ENCODE results near the gene EFTUD2. TPM values are rescaled to one million over a fixed set of nuclear protein-coding genes. Genes with fewer than 3 reads are reported as not detected.

EFTUD2 gene
- total and polyA plus RNA-seq, 9 of the 15 experiments (the other 6 are each of a cell fraction or from before 2014, with no cell fraction given) = 65.8 to 362 (median 218) TPM

DNA sequence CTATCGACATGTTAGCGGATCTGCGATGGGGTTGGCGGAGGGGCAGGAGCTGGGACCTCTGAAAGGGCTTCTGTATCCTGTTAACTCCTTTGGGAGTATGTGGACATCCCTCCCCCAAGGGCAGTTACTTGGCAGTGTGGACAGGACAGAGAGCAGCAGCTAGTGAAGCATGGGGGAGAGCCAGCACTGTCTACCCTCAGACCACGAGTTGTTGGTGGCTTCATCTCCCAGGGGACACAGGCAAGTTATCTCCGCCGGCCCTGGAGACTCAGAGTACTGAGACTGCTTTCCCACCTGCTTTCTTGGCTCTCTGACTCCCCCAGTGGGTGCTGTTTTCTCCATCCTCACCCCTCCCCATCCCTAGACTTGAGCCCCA lies 21.3 kb upstream of the EFTUD2 start:
- TF ChIP-seq THRAP3 (IDR thresholded peaks at IDR 0.05; ENCODE audit: borderline replicate concordance) = no peak
- TF ChIP-seq CREBBP (IDR thresholded peaks at IDR 0.05; ENCODE audit: low read depth, low read length) = no peak
- H3K27me3 ChIP-seq (ENCODE audit: control insufficient read depth in 2 of 2, insufficient read depth in 2 of 2, low read length in 2 of 2) = peaks cover 2 to 8% of the 10 kb centered on the region in 2 experiments; a peak in 2 of 5 replicates
- in situ Hi-C loops (cut with MboI) (loop anchor here (5.0 kb wide), 1 partner anchor 187 kb away; no protein-coding TSS in a partner anchor), intact Hi-C loops (cut with micrococcal nuclease) (loop anchor here (1.0 to 2.0 kb wide), 3 partner anchors 98 to 212 kb away; partner anchors contain the start of gene PLCD3)
- H3K4me3 ChIP-seq = no peak overlapping the region
- FAIRE-seq (no peak), ATAC-seq (no peak), DNase-seq (ENCODE audit: extremely low read depth in 1 of 4, low spot score in 3 of 4) (no peak)
- CTCF ChIA-PET (ENCODE audit: low intra/inter-chr PET ratio) = interaction anchor here (0.9 to 2.8 kb wide), 4 partner anchors 100 to 212 kb away, joined by 3 to 34 read pairs (median 7); partner anchors contain the start of gene PLCD3
- 51% methylated on average over 7 of the region's 7 CpGs for WGBS (ENCODE audit: insufficient coverage, low coverage, missing lambda C conversion rate)
- H3K27ac ChIP-seq (ENCODE audit: extremely low read depth, low read depth, low read length) = no peak overlapping the region
- H2AFZ ChIP-seq (ENCODE audit: low read depth, low read length) = no peak overlapping the region
- peak overlapping the region in 1 of 2 experiments; percentile 27; a peak in 1 of 4 replicates for H3K9ac ChIP-seq (ENCODE audit: insufficient read depth in 1 of 2, low read depth in 2 of 2, low read length in 2 of 2)
- H3K4me2 ChIP-seq (ENCODE audit: insufficient read depth, low read length) = no peak overlapping the region
- POLR2A ChIA-PET = interaction anchor here (0.7 to 1.6 kb wide), 8 partner anchors 8 to 978 kb away, joined by 3 to 6 read pairs (median 4); partner anchors contain the start of gene PPY
- no TSS peak for BruUV-seq (replicated peaks)
- no peaks in the 10 kb centered on the region for H3K9me1 ChIP-seq (ENCODE audit: control insufficient read depth, insufficient read depth, low read length)
- no peaks in the 10 kb centered on the region for H3K79me2 ChIP-seq (ENCODE audit: control insufficient read depth, insufficient read depth, low read length)
- H4K20me1 ChIP-seq (replicated peaks; ENCODE audit: control insufficient read depth, insufficient read depth, low read length) = 0 out of 2 replicates have a peak, but pooled peaks cover 10% of the 10 kb centered on the region
- no peaks in the 10 kb centered on the region for H3K9me3 ChIP-seq (replicated peaks; ENCODE audit: control insufficient read depth, insufficient read depth, low read depth, low read length)
- peaks cover 2 to 7% of the 10 kb centered on the region in 2 experiments; a peak in 4 of 5 replicates for H3K4me1 ChIP-seq (replicated peaks in 1 of 2; ENCODE audit: control insufficient read depth in 2 of 2, insufficient read depth in 2 of 2, low read length in 2 of 2)
- H3K36me3 ChIP-seq (ENCODE audit: control insufficient read depth, insufficient read depth, low read length) = no peaks in the 10 kb centered on the region

DNA sequence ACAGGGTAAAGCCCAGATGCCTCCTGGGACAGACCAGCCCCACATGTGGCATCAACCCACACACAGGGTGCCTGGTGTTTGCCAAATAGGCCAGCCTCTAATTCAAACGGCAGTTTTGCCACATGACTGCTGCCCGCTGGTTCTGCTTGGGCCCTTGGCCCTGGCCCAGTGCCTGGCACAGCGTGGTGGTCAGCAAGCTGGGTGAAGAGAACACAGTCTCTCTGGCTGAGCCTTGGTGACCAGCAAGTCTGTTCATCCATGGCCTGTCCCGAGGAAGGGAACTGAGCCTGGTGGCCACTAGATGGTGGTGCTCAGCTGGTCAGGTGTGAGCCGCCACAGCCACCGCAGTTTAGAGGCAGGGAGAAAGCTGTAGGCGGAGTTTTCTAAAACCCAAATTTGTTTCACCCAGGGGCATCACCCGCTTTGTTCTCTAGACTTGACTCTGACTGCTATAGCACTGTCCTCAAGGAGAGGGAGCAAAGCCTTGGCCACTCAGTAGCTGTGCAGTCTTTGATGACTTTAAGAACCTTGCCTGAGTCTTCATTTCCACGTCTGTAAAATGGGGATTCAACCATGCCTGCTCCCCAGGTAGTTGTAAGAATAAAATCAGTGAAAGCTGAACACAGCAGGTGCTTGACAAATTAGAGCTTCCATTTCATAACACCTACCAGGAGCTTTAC lies 20.8 kb upstream of the EFTUD2 start:
- POLR2A ChIA-PET = interaction anchor here (0.7 to 1.6 kb wide), 8 partner anchors 7 to 978 kb away, joined by 3 to 6 read pairs (median 4); partner anchors contain the start of gene PPY
- no peak for TF ChIP-seq POLR2H (tag; IDR thresholded peaks at IDR 0.05; ENCODE audit: low read depth)
- no peak for TF ChIP-seq BCL6 (CRISPR knock-in tag; IDR thresholded peaks at IDR 0.05)
- TF ChIP-seq ZNF134 (CRISPR knock-in tag; conservative IDR thresholded peaks at IDR 0.05) = no peak
- no peak for TF ChIP-seq ZNF143 (CRISPR knock-in tag; IDR thresholded peaks at IDR 0.05)
- TF ChIP-seq, protein P1, sequence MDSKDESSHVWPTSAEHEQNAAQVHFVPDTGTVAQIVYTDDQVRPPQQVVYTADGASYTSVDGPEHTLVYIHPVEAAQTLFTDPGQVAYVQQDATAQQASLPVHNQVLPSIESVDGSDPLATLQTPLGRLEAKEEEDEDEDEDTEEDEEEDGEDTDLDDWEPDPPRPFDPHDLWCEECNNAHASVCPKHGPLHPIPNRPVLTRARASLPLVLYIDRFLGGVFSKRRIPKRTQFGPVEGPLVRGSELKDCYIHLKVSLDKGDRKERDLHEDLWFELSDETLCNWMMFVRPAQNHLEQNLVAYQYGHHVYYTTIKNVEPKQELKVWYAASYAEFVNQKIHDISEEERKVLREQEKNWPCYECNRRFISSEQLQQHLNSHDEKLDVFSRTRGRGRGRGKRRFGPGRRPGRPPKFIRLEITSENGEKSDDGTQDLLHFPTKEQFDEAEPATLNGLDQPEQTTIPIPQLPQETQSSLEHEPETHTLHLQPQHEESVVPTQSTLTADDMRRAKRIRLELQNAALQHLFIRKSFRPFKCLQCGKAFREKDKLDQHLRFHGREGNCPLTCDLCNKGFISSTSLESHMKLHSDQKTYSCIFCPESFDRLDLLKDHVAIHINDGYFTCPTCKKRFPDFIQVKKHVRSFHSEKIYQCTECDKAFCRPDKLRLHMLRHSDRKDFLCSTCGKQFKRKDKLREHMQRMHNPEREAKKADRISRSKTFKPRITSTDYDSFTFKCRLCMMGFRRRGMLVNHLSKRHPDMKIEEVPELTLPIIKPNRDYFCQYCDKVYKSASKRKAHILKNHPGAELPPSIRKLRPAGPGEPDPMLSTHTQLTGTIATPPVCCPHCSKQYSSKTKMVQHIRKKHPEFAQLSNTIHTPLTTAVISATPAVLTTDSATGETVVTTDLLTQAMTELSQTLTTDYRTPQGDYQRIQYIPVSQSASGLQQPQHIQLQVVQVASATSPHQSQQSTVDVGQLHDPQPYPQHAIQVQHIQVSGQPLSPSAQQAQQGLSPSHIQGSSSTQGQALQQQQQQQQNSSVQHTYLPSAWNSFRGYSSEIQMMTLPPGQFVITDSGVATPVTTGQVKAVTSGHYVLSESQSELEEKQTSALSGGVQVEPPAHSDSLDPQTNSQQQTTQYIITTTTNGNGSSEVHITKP (IDR thresholded peaks at IDR 0.05; ENCODE audit: partially characterized antibody) = no peak
- no peak for TF ChIP-seq JUN (IDR thresholded peaks at IDR 0.05; ENCODE audit: borderline replicate concordance, low read depth, low read length)
- TF ChIP-seq JUN (CRISPR knock-in tag; IDR thresholded peaks at IDR 0.05; ENCODE audit: borderline replicate concordance) = no peak
- TF ChIP-seq, protein P2, sequence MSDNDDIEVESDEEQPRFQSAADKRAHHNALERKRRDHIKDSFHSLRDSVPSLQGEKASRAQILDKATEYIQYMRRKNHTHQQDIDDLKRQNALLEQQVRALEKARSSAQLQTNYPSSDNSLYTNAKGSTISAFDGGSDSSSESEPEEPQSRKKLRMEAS (CRISPR knock-in tag; IDR thresholded peaks at IDR 0.05) = no peak

More for the DNA sequence above, 20.8 kb upstream of the EFTUD2 start:
- FAIRE-seq (peak; percentile 98), DNase-seq (ENCODE audit: extremely low read depth in 1 of 4, low spot score in 3 of 4) (peak; percentile 78 to 86 (median 81)), ATAC-seq (peak; percentile 96)
- H3K27me3 ChIP-seq (ENCODE audit: control insufficient read depth in 2 of 2, insufficient read depth in 2 of 2, low read length in 2 of 2) = peaks cover 2 to 13% of the 10 kb centered on the region in 2 experiments; a peak in 2 of 5 replicates
- H3K9me1 ChIP-seq (ENCODE audit: control insufficient read depth, insufficient read depth, low read length) = no peaks in the 10 kb centered on the region
- 4% methylated on average over 9 of the region's 9 CpGs for WGBS (ENCODE audit: insufficient coverage, low coverage, missing lambda C conversion rate)
- intact Hi-C loops (cut with micrococcal nuclease) (loop anchor here (1.0 to 2.0 kb wide), 3 partner anchors 99 to 213 kb away; partner anchors contain the start of gene PLCD3), in situ Hi-C loops (cut with MboI) (loop anchor here (5.0 kb wide), 2 partner anchors 97 to 187 kb away; no protein-coding TSS in a partner anchor)
- peaks cover 2 to 12% of the 10 kb centered on the region in 2 experiments; a peak in 4 of 5 replicates for H3K4me1 ChIP-seq (replicated peaks in 1 of 2; ENCODE audit: control insufficient read depth in 2 of 2, insufficient read depth in 2 of 2, low read length in 2 of 2)
- 0 out of 2 replicates have a peak, but pooled peaks cover 10% of the 10 kb centered on the region for H4K20me1 ChIP-seq (replicated peaks; ENCODE audit: control insufficient read depth, insufficient read depth, low read length)
- H3K9me3 ChIP-seq (replicated peaks; ENCODE audit: control insufficient read depth, insufficient read depth, low read depth, low read length) = no peaks in the 10 kb centered on the region
- H3K27ac ChIP-seq (ENCODE audit: extremely low read depth, low read depth, low read length) = no peak overlapping the region
- H2AFZ ChIP-seq (ENCODE audit: low read depth, low read length) = peak overlapping the region; percentile 52; the same call in 1 of the 2 replicates
- H3K36me3 ChIP-seq (ENCODE audit: control insufficient read depth, insufficient read depth, low read length) = no peaks in the 10 kb centered on the region
- no peaks in the 10 kb centered on the region for H3K79me2 ChIP-seq (ENCODE audit: control insufficient read depth, insufficient read depth, low read length)
- CTCF ChIA-PET (ENCODE audit: low intra/inter-chr PET ratio) = interaction anchor here (0.8 to 2.8 kb wide), 5 partner anchors 101 to 213 kb away, joined by 3 to 34 read pairs (median 4); partner anchors contain the start of gene PLCD3
- H3K4me3 ChIP-seq = no peak overlapping the region
- no peak overlapping the region for H3K4me2 ChIP-seq (ENCODE audit: insufficient read depth, low read length)
- no peak overlapping the region for H3K9ac ChIP-seq (ENCODE audit: insufficient read depth in 1 of 2, low read depth in 2 of 2, low read length in 2 of 2)
- no TSS peak for BruUV-seq (replicated peaks)

Measured in K562 (cell line).